Kidney (tissue), 14 donors: ENCODE data around the gene TRAP1. TPM values are rescaled to one million over a fixed set of nuclear protein-coding genes. Genes with fewer than 3 reads are reported as not detected.
A peak's percentile ranks its signal among the peaks of the same experiment; 100 is the strongest.

ENCODE experiments used
- DNase-seq, 5 donors: peaks; one replicate each; pipeline ENCODE4 v3.0.0-alpha.2; 2013 to 2020
- FAIRE-seq: peaks from 2 replicates; lab custom pipeline; 2012; peaks lifted over from hg19 to GRCh38; lab: Jason Lieb, UNC
- H3K27ac ChIP-seq, 2 donors: one replicate each; pipeline ENCODE4 v1.7.0; 2013; ENCODE audit warnings: low read depth in 2 of 2, low read length in 2 of 2, inconsistent platforms in 1 of 2
- H3K27me3 ChIP-seq: one replicate; pipeline ENCODE4 v1.7.1; 2013; ENCODE audit warnings: low read length, inconsistent platforms; ENCODE audit not compliant: control insufficient read depth, insufficient read depth
- H3K36me3 ChIP-seq, 3 donors: one replicate each; pipeline versions ENCODE4 v1.7.0 to v1.7.1; 2013; ENCODE audit warnings: low read length in 3 of 3, control low read depth in 1 of 3, inconsistent platforms in 1 of 3; ENCODE audit not compliant: insufficient read depth in 3 of 3, control insufficient read depth in 2 of 3
- H3K4me1 ChIP-seq, 3 donors: one replicate each; pipeline versions ENCODE4 v1.7.0 to v1.7.1; 2013; ENCODE audit warnings: low read length in 3 of 3, inconsistent platforms in 1 of 3, low read depth in 1 of 3; ENCODE audit not compliant: control insufficient read depth in 2 of 3, insufficient read depth in 2 of 3
- H3K4me3 ChIP-seq, 3 donors: one replicate each; pipeline versions ENCODE4 v1.7.0 to v1.8.1; 2013; ENCODE audit warnings: low read length in 3 of 3, control low read depth in 1 of 3, inconsistent platforms in 1 of 3
- H3K9ac ChIP-seq, 3 donors: one replicate each; pipeline versions ENCODE4 v1.7.0 to v1.7.1; 2013; ENCODE audit warnings: low read length in 3 of 3, control low read depth in 1 of 3, inconsistent platforms in 1 of 3
- H3K9me3 ChIP-seq, 3 donors: one replicate each; pipeline versions ENCODE4 v1.7.0 to v1.7.1; 2013; ENCODE audit warnings: low read length in 3 of 3, control low read depth in 1 of 3, inconsistent platforms in 1 of 3; ENCODE audit not compliant: control insufficient read depth in 2 of 3, insufficient read depth in 1 of 3
- intact Hi-C: fragments of 100-400 bp; cut with DNase I; formaldehyde crosslinking; loops from one replicate; pipeline ENCODE4 v1.11.1; 2022
- polyA plus RNA-seq: library from polyadenylated mRNA; stranded (reverse); fragments of 350-450 nt; fragmentation: Illumina TruSeq; extraction: RNeasy Lipid Tissue Mini Kit (QIAGEN cat#74804); gene quantifications from one replicate; pipeline ENCODE4 v1.2.3, GENCODE V29; 2014; ENCODE audit warnings: low read depth, low replicate concordance; ENCODE audit not compliant: insufficient read depth
- total RNA-seq: library from RNA; stranded (reverse); fragmentation: NEBNext Ultra II Directional; extraction: Animal tissue kit (Norgen Biotek cat#: 25700); gene quantifications from one replicate; pipeline ENCODE4 v1.2.1, GENCODE V29; 2021
- TF ChIP-seq, protein P1 (sequence below): IDR thresholded peaks from 3 replicates; pipeline ENCODE4 v1.5.1; 2012; ENCODE audit warnings: mild to moderate bottlenecking, moderate library complexity, borderline replicate concordance; ENCODE audit not compliant: insufficient read depth; ENCODE audit errors: extremely low read depth
- donor health status: control.
- donor health status: control.
- donor health status: control.
- donor health status: control.
- donor health status: control.
- donor health status: DM: yes; HTN: yes; CAD: no.
- donor health status: Normal renal cell carcinoma (clear cell type).

TRAP1 gene
- total and polyA plus RNA-seq, 2 donors from 2014 or later, result 86.3 to 88.8 TPM

DNA sequence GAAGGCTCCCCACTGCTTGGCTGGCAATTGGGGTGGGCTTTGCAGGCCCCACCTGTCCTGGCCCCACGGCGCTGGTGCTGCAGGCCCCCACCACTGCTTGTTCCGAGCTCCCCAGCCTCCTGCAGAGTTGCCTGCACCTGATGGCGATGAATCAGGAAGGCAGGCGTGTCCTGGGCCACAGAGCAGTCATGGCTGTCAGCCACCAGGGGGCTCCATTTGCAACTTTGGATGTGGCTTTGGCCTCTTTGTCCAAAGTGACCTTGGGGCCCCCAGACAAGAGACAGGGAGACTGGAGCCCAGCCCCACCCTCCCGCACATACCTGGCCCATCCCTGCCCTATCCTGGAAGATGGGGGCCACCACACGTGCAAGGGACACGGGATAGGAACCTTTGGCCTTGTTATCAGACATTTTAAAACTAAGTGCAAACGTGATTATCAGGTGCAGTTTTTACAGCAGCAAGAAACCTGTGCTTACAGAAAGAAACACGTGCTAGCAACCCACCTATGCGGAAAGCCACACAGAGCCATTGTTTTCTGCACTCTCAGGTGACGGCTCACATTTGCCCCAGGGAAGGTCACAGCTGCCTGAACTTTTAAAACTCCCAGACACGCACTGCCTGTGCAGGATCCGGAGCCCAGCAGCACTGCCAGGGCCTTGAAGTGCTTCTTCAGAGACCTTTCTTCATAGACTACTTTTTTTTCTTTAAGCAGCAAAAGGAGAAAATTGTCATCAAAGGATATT lies 62.9 kb downstream of the TRAP1 start, which contains the start of gene DNASE1:
DNASE1 (plus strand) TSS at position 443 of the 743 bp plus-strand sequence. CDS start 683 bp downstream, outside the sequence.
- H3K9me3 ChIP-seq, result no peaks in the 10 kb centered on the region
- H3K4me1 ChIP-seq, result peaks cover 0 to 12% (median 0%) of the 10 kb centered on the region in 3 donors
- peak within 1 kb of the TSS in 2 of 3 donors; percentile 48 to 63 for H3K4me3 ChIP-seq
- H3K9ac ChIP-seq, result peak within 1 kb of the TSS in 1 of 3 donors; percentile 80
- TF ChIP-seq, protein P1, sequence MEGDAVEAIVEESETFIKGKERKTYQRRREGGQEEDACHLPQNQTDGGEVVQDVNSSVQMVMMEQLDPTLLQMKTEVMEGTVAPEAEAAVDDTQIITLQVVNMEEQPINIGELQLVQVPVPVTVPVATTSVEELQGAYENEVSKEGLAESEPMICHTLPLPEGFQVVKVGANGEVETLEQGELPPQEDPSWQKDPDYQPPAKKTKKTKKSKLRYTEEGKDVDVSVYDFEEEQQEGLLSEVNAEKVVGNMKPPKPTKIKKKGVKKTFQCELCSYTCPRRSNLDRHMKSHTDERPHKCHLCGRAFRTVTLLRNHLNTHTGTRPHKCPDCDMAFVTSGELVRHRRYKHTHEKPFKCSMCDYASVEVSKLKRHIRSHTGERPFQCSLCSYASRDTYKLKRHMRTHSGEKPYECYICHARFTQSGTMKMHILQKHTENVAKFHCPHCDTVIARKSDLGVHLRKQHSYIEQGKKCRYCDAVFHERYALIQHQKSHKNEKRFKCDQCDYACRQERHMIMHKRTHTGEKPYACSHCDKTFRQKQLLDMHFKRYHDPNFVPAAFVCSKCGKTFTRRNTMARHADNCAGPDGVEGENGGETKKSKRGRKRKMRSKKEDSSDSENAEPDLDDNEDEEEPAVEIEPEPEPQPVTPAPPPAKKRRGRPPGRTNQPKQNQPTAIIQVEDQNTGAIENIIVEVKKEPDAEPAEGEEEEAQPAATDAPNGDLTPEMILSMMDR, result peak; percentile 58
- H3K36me3 ChIP-seq, result peaks cover 0 to 22% (median 16%) of the 10 kb centered on the region in 3 donors
- DNase-seq (peak; percentile 74 to 82 (median 79)), FAIRE-seq (no peak)
- H3K27ac ChIP-seq, result peak within 1 kb of the TSS; percentile 88 to 91
- intact Hi-C loops, result no loop called here
- no peaks in the 10 kb centered on the region for H3K27me3 ChIP-seq

DNA sequence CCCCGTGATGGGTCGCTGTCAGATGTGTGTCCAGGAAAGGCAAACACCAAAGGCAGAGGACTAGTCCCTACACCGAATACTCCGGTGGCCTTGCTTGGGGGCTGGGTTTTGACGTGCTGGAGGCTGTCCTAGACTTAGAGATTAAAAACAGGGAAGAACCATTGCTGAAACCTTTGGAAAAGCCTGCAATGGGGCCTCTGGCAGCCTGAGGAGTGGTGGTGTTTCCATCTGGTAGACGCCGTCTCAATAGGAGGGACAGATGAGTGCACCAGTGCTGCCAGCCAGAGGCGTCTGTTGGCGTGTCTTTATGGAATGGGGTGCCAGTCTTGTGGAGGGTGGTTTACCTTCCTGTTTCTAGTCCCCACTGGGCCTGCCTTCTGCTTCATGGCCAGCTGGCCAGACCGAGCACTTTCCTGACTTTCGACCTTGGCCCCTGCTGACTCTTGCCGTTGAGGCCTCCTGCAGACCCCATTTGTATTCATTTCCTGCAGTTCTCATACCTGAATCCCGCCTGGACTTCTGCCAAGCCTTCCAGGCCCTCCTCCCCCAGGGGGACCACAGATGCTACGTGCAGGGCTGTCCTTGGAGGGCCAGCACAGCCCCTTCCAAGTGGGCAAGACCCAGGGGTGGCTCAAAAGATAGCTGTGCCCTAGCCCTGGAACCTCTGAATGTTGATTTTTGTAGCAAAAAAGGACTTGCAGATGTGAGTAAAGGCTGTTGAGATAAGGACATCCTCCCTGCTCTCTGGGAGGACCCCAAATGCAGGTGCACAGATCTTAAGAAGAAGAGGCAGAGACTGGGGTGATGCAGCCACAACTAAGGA lies 64.7 kb downstream of the TRAP1 start:
- H3K27ac ChIP-seq, result peak overlapping the region; percentile 48 to 60
- peaks cover 0 to 8% (median 0%) of the 10 kb centered on the region in 3 donors for H3K4me1 ChIP-seq
- DNase-seq, result peak in 1 of 5 donors; percentile 44
- H3K9ac ChIP-seq, result peak overlapping the region in 1 of 3 donors; percentile 24
- TF ChIP-seq, protein P1, result no peak
- no peak for FAIRE-seq
- H3K36me3 ChIP-seq, result peaks cover 0 to 11% (median 10%) of the 10 kb centered on the region in 3 donors
- no peaks in the 10 kb centered on the region for H3K27me3 ChIP-seq
- no peaks in the 10 kb centered on the region for H3K9me3 ChIP-seq
- no peak overlapping the region for H3K4me3 ChIP-seq
- intact Hi-C loops, result no loop called here

DNA sequence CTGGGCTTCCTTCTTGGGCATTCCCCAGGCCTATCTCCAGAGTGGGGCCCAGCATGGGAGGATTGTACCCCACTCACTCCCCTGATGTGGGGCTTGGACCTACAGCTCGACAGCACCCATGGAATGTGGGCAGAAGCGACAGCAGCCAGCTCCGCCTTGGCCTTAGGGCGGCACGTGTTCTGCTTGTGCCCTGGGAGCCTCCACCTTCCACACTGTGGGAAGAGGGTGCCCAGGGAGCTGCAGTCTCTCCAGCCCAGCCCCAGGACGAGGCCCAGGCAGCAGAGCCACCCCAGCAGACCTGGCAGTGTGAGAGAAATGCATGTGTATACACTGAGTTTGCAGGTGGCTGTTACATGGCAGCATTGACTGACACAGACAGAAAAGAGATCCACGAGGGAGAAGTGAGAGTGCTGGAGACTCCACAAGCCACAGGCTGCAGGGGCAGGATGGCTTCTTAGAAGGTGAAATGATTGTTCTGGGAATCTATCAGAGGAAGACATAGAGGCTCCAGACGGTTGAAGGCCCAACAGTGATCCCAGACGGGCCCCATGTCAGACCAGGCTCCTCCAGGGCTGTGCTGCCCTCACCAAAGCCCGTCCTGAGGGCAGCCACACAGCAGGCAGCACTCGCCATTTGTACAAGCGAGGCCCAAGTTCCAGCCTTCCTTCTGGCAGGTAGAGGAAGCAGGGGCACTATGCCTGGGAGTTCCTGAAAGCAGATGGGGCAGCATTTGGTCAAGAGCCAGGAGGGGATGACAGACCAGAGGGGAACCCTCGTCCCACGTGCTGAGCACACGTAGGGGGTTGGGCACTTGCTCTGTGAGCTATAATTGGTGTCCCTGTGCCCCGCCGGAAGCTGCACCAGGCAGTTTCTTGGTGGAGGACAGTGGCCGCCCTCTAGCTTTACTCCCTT lies 65.6 kb downstream of the TRAP1 start:
- Histone ChIP-seq H3K9me3 (no peaks in the 10 kb centered on the region), H3K36me3 (peaks cover 0 to 2% (median 2%) of the 10 kb centered on the region in 3 donors), H3K27me3 (no peaks in the 10 kb centered on the region), H3K9ac (peak overlapping the region in 1 of 3 donors; percentile 24), H3K27ac (no peak overlapping the region), H3K4me3 (no peak overlapping the region), H3K4me1 (peaks cover 0 to 6% (median 0%) of the 10 kb centered on the region in 3 donors)
- intact Hi-C loops, result no loop called here
- TF ChIP-seq, protein P1, result no peak
- FAIRE-seq, result no peak
- DNase-seq, result peak in 1 of 5 donors; percentile 37
